Effector memory CD4-positive, alpha-beta T cell (primary cell): ENCODE results near the gene UBAC1.

Experiments used
- DNase-seq, 3 donors: peaks; one replicate each; pipeline ENCODE4 v3.0.0-alpha.2; 2020
- H3K27ac ChIP-seq: 2 replicates; pipeline ENCODE4 v1.7.0; 2013; ENCODE audit warnings: mild to moderate bottlenecking, low read length, moderate library complexity; ENCODE audit not compliant: insufficient read depth, poor library complexity, severe bottlenecking
- H3K27me3 ChIP-seq: replicated peaks from 2 replicates; pipeline ENCODE4 v1.7.0; 2013; ENCODE audit warnings: mild to moderate bottlenecking, low read length; ENCODE audit not compliant: insufficient read depth, control insufficient read depth, poor library complexity, severe bottlenecking
- H3K36me3 ChIP-seq: 2 replicates; pipeline ENCODE4 v1.7.0; 2013; ENCODE audit warnings: mild to moderate bottlenecking, low read length, moderate library complexity; ENCODE audit not compliant: control insufficient read depth, insufficient read depth
- H3K4me1 ChIP-seq: 2 replicates; pipeline ENCODE4 v1.7.0; 2013; ENCODE audit warnings: low read length, mild to moderate bottlenecking; ENCODE audit not compliant: control insufficient read depth, insufficient read depth, poor library complexity, severe bottlenecking
- H3K4me3 ChIP-seq: 2 replicates; pipeline ENCODE4 v1.7.0; 2013; ENCODE audit warnings: low read length, low read depth, mild to moderate bottlenecking; ENCODE audit not compliant: insufficient read depth, poor library complexity, severe bottlenecking
- H3K9me3 ChIP-seq: 2 replicates; pipeline ENCODE4 v1.7.0; 2013; ENCODE audit warnings: mild to moderate bottlenecking, low read length, moderate library complexity; ENCODE audit not compliant: control insufficient read depth

UBAC1 gene

DNA sequence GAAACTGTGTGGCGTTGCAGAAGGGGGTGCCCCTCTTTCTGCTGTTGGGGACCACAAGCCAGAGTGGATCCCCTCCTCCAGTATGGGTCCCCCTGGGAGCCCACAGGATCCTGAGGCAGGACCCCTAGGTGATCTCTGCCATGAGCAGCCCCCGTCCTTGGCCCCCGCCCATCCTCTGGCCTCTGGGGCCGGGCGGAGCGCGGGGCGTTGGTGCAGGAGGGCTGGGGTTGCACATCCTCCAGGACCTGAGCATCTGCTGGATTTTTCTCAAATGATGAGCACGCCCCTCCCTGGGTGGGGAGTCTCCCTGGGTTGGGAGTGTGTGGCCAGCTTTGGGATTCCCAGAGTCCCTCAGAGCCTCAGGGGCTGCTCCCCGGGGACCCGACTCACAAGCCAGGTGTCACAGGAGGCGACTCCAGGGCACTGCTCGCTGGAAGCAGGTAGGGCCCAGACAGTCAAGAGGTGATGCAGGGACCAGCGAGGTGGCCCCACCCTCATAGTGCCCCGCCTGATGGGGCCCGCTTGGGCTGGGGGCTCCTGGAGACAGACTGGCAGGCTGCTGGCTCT is 26.7 kb upstream of the UBAC1 start:
- Histone ChIP-seq H3K4me1 (peaks cover 23% of the 10 kb centered on the region), H3K27ac (no peak overlapping the region), H3K4me3 (no peak overlapping the region), H3K36me3 (no peaks in the 10 kb centered on the region), H3K9me3 (no peaks in the 10 kb centered on the region), H3K27me3 (no peaks in the 10 kb centered on the region)
- no peak for DNase-seq

DNA sequence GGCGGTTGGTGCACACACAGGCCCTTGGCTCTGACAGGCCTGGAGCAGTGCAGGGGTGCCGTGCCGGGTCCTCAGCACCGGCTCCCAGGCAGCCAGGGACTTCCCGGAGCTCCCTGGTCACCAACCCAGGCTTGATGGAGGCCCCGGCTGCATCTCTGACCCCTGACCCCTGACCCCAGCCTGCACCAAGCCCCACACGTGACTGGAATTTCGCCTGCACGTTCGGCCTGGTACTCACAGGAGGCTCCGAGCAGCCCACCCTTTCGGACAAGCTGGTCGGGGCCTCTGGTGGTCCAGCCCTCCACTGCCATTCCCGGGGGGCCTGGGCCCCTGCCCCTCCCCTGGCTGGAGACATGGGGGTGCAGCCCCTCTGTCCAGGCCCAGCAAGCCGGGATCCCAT is 25.4 kb upstream of the UBAC1 start:
- Histone ChIP-seq H3K4me3 (no peak overlapping the region), H3K36me3 (no peaks in the 10 kb centered on the region), H3K4me1 (peaks cover 10% of the 10 kb centered on the region), H3K9me3 (no peaks in the 10 kb centered on the region), H3K27ac (no peak overlapping the region), H3K27me3 (no peaks in the 10 kb centered on the region)
- no peak for DNase-seq

DNA sequence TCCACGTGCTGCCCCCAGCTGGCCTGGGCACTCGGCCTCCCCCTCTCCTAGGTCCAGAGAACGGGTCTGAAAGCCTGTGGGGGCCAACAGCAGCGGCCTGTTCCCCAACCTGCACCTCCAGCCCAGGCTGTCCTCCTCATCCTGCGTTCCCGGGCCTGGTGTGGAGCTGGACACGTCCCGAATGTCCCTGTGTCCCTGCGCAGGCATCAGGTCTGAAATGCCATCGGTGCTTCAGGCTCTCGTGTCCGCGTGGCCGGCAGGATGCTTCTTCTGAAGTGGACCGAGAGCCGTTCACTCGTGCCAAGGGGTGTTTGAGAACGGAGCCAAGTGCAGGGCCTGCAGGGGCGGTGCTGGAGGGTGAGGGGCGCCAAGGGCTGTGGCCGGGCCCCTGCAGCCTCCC is 24.7 kb upstream of the UBAC1 start:
- Histone ChIP-seq H3K4me3 (no peak overlapping the region), H3K4me1 (peaks cover 9% of the 10 kb centered on the region), H3K27ac (no peak overlapping the region), H3K36me3 (no peaks in the 10 kb centered on the region), H3K27me3 (no peaks in the 10 kb centered on the region), H3K9me3 (no peaks in the 10 kb centered on the region)
- DNase-seq, result no peak

DNA sequence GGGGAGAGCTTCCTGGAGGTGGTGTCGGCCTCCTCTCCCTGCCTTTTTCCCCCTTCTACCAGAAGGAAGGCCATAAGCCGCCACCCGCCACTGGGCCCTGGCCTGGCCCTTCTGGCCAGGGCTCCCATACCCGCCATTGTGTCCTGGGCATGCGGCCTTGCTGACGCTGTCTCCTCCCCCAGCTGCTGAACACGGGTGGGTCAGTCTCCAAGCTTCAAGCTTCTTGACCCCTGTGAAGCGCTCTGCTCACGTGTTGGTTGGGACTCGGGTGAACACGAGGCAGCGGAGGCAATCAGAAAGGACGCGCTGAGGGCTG is 24.2 kb upstream of the UBAC1 start:
- no peaks in the 10 kb centered on the region for H3K27me3 ChIP-seq
- H3K4me1 ChIP-seq, result peaks cover 8% of the 10 kb centered on the region
- no peak for DNase-seq
- no peak overlapping the region for H3K4me3 ChIP-seq
- no peaks in the 10 kb centered on the region for H3K9me3 ChIP-seq
- H3K27ac ChIP-seq, result no peak overlapping the region
- H3K36me3 ChIP-seq, result no peaks in the 10 kb centered on the region

DNA sequence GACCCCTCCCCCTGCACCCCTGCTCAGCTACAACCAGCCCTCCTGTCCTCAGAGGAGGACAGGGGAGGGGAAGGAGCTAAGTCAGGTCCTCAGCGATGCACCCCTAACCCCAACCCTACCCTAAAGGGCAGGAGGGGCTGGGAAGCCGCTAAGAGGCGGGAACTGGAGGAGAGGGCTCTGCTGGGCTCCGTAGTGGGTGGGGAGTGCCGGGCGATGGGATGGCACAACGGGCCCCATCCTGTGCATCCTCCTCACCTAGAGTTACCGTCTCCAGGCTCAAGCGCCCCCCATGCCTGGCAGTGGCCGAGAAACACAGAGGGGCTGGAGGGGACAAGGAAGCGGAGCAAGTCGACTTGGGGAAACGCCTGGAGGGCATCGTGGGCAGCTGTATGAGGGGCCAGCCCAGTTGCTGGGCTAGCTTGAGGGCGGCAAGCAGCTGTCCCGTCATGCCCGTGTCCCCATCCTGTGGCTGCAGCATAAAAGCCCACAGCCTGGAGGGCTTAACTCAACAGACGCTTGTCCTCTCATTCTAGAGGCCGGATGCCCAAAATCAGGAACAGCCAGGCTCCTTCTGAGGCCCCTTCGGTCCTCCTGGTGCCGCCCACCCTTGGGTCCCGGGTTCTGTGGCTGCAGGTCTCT is 23.0 kb upstream of the UBAC1 start:
- no peak for DNase-seq
- Histone ChIP-seq H3K36me3 (no peaks in the 10 kb centered on the region), H3K27ac (no peak overlapping the region), H3K27me3 (no peaks in the 10 kb centered on the region), H3K9me3 (no peaks in the 10 kb centered on the region), H3K4me3 (no peak overlapping the region), H3K4me1 (peaks cover 11% of the 10 kb centered on the region)

DNA sequence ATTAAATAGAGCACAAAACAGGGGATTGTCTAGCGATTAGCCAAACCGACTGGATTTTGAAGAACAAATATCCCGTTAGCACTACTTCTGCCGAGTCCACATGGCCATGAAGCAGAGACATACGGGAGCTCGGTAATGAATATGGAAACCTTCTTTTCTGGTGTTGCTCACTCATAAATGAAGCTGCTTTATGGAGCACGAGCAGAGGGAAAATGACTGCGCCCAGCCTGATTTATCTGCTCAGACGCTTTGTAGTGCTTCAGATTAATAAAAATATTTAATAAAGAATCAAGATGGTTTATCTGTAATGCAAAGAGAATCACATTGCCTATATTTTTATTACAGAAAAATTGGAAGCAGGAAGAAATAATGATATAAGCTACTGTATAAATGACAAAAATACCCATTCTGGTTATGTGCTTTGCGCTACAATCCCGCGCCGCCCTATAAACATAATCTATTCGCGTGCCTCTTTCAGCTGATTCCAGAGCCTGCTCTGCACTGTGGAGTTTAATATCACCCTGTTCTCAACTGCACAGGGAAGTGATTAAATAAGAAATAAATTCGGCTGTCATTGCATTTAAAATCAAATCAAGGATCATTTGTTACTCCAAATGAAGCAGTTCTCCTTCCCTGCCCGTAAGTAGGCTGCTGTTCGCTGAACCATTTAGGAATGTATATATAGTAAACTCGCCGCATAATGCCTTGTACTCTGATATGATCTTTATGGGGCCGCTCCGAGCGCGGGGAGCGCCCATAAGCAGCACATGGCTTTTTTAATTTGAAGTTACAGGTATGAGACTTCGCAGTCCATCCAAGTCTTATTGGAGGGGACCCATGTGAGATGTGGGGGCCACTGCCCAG is 22.3 kb upstream of the UBAC1 start:
- H3K4me1 ChIP-seq, result peaks cover 18% of the 10 kb centered on the region
- no peak for DNase-seq
- no peaks in the 10 kb centered on the region for H3K27me3 ChIP-seq
- no peaks in the 10 kb centered on the region for H3K36me3 ChIP-seq
- no peak overlapping the region for H3K27ac ChIP-seq
- H3K4me3 ChIP-seq, result no peak overlapping the region
- no peaks in the 10 kb centered on the region for H3K9me3 ChIP-seq

DNA sequence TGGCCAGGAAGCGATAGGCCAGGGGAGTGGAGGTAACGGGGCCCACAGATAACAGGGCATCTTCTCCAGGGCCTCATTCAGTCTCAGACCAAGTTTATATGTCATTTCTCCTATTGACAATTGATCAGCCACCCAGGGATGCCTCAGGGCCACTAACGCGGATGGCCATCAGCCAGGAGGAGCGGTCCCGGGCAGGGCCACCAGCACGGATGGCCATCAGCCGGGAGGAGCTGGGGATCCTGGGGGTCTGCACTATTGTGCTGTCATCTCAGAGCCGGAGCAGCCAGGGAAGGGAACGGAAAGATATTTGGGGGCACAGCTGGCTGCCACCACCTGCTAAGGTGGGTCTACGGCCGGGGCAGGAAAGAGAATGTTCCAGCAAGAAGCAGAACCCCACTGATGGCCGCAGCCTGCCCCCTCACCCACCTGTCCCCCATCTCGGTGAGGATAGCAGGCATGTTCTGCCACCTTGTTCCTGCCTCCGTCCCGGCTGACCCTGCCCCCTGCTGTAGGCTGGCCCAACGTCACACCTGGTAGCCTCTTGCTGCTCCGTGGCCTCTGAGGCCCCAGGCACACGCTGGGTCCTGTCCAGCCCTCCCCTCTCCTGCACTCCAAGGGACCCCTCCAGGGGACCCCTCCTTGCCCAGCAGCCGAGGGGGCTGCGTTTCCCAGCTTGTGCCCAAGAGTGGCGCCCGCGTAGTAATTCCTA is 21.5 kb upstream of the UBAC1 start:
- no peaks in the 10 kb centered on the region for H3K36me3 ChIP-seq

DNA sequence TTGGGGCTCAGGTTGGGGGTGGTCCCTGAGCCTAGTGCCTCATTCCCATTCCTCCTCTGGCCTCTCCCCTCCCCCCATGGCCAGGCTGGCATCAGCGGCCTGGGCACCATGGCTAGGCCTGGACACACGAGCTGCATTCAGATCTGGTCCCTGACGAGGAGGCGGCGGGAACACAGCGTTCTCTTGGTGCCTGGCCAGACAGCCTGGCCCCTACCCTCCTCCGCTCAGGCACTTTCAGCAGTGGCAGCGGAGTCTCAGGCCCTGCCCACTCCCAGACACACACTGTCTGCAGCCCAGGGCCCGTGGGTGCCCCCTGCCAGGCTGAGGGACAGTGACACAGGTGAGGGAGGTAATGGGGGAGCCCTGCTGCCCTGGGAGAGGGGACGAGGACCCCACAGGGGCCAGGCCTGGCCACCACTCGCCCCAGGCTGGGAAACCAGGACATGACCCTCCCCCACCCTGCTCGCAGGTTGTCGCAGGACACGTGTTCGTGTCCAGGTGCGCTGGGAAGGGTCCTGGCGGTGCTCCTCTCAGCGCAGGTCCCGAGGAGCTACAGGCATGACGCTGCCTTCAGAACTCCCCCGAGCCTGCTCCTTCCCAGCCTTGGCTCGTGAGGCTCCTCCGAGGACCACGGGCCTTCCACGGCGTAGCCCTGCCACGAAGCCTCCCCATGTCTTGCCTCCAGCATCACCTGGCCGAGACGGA is 19.9 kb upstream of the UBAC1 start:
- no peaks in the 10 kb centered on the region for H3K36me3 ChIP-seq
- H3K27ac ChIP-seq, result no peak overlapping the region
- H3K4me1 ChIP-seq, result peaks cover 20% of the 10 kb centered on the region
- no peaks in the 10 kb centered on the region for H3K9me3 ChIP-seq
- no peak overlapping the region for H3K4me3 ChIP-seq
- H3K27me3 ChIP-seq, result no peaks in the 10 kb centered on the region
- no peak for DNase-seq

More for the DNA sequence above, 21.5 kb upstream of the UBAC1 start:
- DNase-seq, result no peak
- no peak overlapping the region for H3K4me3 ChIP-seq
- H3K27me3 ChIP-seq, result no peaks in the 10 kb centered on the region
- no peaks in the 10 kb centered on the region for H3K9me3 ChIP-seq
- no peak overlapping the region for H3K27ac ChIP-seq
- H3K4me1 ChIP-seq, result peaks cover 20% of the 10 kb centered on the region

DNA sequence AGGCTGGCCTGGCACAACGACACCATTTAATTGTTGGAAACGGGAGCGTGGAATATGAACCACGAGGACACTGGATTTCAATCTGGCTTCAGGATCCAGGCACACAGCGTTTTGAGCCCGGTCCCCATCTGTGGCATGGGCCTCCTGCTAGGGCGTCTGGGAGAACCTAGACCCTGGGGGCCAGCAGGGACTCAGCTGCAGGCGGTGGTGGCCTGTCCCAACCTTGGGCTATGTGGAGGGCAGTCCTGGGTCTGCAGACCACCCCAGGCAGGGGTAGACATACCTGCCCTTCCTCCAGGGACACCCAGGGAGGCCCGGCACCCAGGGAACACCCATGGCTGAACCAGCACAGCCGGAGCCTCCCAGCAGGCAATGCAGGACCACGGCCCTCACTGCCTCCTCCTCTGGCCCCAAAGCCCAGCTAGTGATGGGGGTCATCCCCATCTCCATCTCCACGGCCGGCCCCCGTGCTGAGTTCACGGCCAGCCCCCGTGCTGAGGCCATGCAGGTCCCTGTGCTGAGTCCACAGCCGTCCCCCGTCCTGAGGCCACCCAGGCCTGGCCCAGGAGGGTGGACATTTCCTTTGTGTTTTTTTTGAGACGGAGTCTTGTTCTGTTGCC is 18.5 kb upstream of the UBAC1 start:
- no peak for DNase-seq
- Histone ChIP-seq H3K4me3 (no peak overlapping the region), H3K36me3 (no peaks in the 10 kb centered on the region), H3K27ac (no peak overlapping the region), H3K9me3 (no peaks in the 10 kb centered on the region), H3K4me1 (peaks cover 20% of the 10 kb centered on the region), H3K27me3 (no peaks in the 10 kb centered on the region)
